Measurements from ENCODE around the gene TAMALIN.

The TAMALIN gene

GRCh38 chr12:52019113-52019770, 12.5 kb downstream of the TAMALIN start:
- TF ChIP-seq CTCF (IDR thresholded peaks at IDR 0.05; ENCODE audit: low read depth, low read length): no peak
- peaks cover 2% of the 10 kb centered on the region; the same call in 1 of the 2 replicates for H3K4me1 ChIP-seq
- no peak for DNase-seq
- H3K36me3 ChIP-seq: no peaks in the 10 kb centered on the region
- no peaks in the 10 kb centered on the region for H3K27me3 ChIP-seq
- no peak overlapping the region for H3K4me3 ChIP-seq (ENCODE audit: low read depth, low read length)
- no peaks in the 10 kb centered on the region for H3K9me3 ChIP-seq

- peak; percentile 96 for TF ChIP-seq CTCF (IDR thresholded peaks at IDR 0.05; ENCODE audit: low read depth, low read length)
- peaks cover 2% of the 10 kb centered on the region; the same call in 1 of the 2 replicates for H3K4me1 ChIP-seq
- H3K4me3 ChIP-seq (ENCODE audit: low read depth, low read length): no peak overlapping the region
- no peaks in the 10 kb centered on the region for H3K27me3 ChIP-seq
- no peaks in the 10 kb centered on the region for H3K9me3 ChIP-seq
- H3K36me3 ChIP-seq: no peaks in the 10 kb centered on the region
- peak; percentile 87 for DNase-seq
Measured at GRCh38 chr12:52020539-52021336, 14.0 kb downstream of the TAMALIN start.

- no peaks in the 10 kb centered on the region for H3K9me3 ChIP-seq
- no peaks in the 10 kb centered on the region for H3K27me3 ChIP-seq
- no peak for TF ChIP-seq CTCF (IDR thresholded peaks at IDR 0.05; ENCODE audit: low read depth, low read length)
- H3K4me3 ChIP-seq (ENCODE audit: low read depth, low read length): peak overlapping the region; percentile 50
- peaks cover 7% of the 10 kb centered on the region for H3K4me1 ChIP-seq
- no peak for DNase-seq
- H3K36me3 ChIP-seq: no peaks in the 10 kb centered on the region
Measured at GRCh38 chr12:52022841-52023181, 16.1 kb downstream of the TAMALIN start.

GRCh38 chr12:52023182-52023975, 16.6 kb downstream of the TAMALIN start:
- Histone ChIP-seq H3K4me3 (ENCODE audit: low read depth, low read length) (peak overlapping the region; percentile 50), H3K36me3 (no peaks in the 10 kb centered on the region), H3K4me1 (peaks cover 7% of the 10 kb centered on the region), H3K27me3 (no peaks in the 10 kb centered on the region), H3K9me3 (no peaks in the 10 kb centered on the region)
- peak; percentile 94 for DNase-seq
- peak; percentile 84 for TF ChIP-seq CTCF (IDR thresholded peaks at IDR 0.05; ENCODE audit: low read depth, low read length)

- Histone ChIP-seq H3K4me3 (ENCODE audit: low read depth, low read length) (peak overlapping the region; percentile 50), H3K27me3 (no peaks in the 10 kb centered on the region), H3K9me3 (no peaks in the 10 kb centered on the region), H3K36me3 (no peaks in the 10 kb centered on the region), H3K4me1 (peaks cover 8% of the 10 kb centered on the region)
- DNase-seq: no peak
- no peak; the same call in 1 of the 2 replicates for TF ChIP-seq CTCF (IDR thresholded peaks at IDR 0.05; ENCODE audit: low read depth, low read length)
Measured at GRCh38 chr12:52023976-52024688, 17.4 kb downstream of the TAMALIN start.

Data from BE2C (cell line).